K562 (cell line): ENCODE results near the gene SPRR3. TPM values are rescaled to one million over a fixed set of nuclear protein-coding genes. Genes with fewer than 3 reads are reported as not detected.

Experiments
- ATAC-seq: fragments of 200-7000 bp; cut with Tn5 transposase; 3 replicates; pipeline ENCODE4 v1.9.1; 2020; ENCODE audit warnings: moderate library complexity
- BruUV-seq: library from RNA; stranded (reverse); fragments of 400-500 nt; replicated peaks from 2 replicates; lab custom pipeline; 2021; lab: Mats Ljungman, UMichigan
- CTCF ChIA-PET: fragments of 300-600 bp; formaldehyde crosslinking; extraction: SDS; loops from one replicate; lab custom pipeline; 2021; ENCODE audit warnings: low intra/inter-chr PET ratio; lab: Yijun Ruan, JAX
- POLR2A ChIA-PET: fragments of 300-600, 350-650 bp; sonication (Branson Sonifier 250); formaldehyde crosslinking; extraction: SDS; loops from one replicate; lab custom pipeline; 2021; ENCODE audit warnings: antibody characterized with exemption, inconsistent platforms; lab: Yijun Ruan, JAX
- DNase-seq, 4 experiments: peaks; one replicate each; pipeline versions ENCODE4 v3.0.0 to v3.0.0-alpha.2; 2011 to 2018; ENCODE audit warnings: low spot score in 3 of 4, mixed read lengths in 3 of 4; ENCODE audit errors: extremely low read depth in 1 of 4
- FAIRE-seq: peaks from 2 replicates; lab custom pipeline; 2011; peaks lifted over from hg19 to GRCh38; lab: Jason Lieb, UNC
- H2AFZ ChIP-seq: 2 replicates; pipeline ENCODE4 v1.6.0; 2011; ENCODE audit warnings: low read depth, low read length, control low read depth, inconsistent platforms
- H3K27ac ChIP-seq: fragments of 200-600 bp; 3 replicates; pipeline ENCODE4 v1.8.0; 2011; ENCODE audit warnings: low read depth, mild to moderate bottlenecking, control low read depth, inconsistent platforms, low read length, moderate library complexity, mixed read lengths; ENCODE audit errors: extremely low read depth
- H3K27me3 ChIP-seq, 2 experiments: fragments of 300-600 bp in 1 of 2; 2 replicates in 1 of 2; 3 replicates in 1 of 2; pipeline versions ENCODE4 v1.6.0 to v1.8.0; 2011; ENCODE audit warnings: inconsistent platforms in 2 of 2, low read length in 2 of 2, mild to moderate bottlenecking in 1 of 2, mixed read lengths in 1 of 2, moderate library complexity in 1 of 2; ENCODE audit not compliant: control insufficient read depth in 2 of 2, insufficient read depth in 2 of 2
- H3K36me3 ChIP-seq: fragments of 300-600 bp; 3 replicates; pipeline ENCODE4 v1.8.0; 2011; ENCODE audit warnings: mild to moderate bottlenecking, low read length, inconsistent platforms; ENCODE audit not compliant: control insufficient read depth, insufficient read depth
- H3K4me1 ChIP-seq, 2 experiments: fragments of 200-600 bp in 1 of 2; replicated peaks in 1 of 2; 2 replicates in 1 of 2; 3 replicates in 1 of 2; pipeline versions ENCODE4 v1.5.1 to v1.8.0; 2011; ENCODE audit warnings: inconsistent platforms in 2 of 2, low read length in 2 of 2, mild to moderate bottlenecking in 1 of 2, mixed read lengths in 1 of 2, moderate library complexity in 1 of 2; ENCODE audit not compliant: control insufficient read depth in 2 of 2, insufficient read depth in 2 of 2
- H3K4me2 ChIP-seq: 2 replicates; pipeline ENCODE4 v1.6.1; 2011; ENCODE audit warnings: low read length, control low read depth, inconsistent platforms, mixed read lengths; ENCODE audit not compliant: insufficient read depth
- H3K4me3 ChIP-seq: fragments of 200-600 bp; sonication (generic), shearing (Covaris generic); 2 replicates; pipeline ENCODE4 v1.5.1; 2016; ENCODE audit warnings: control low read depth, inconsistent platforms
- H3K79me2 ChIP-seq: fragments of 200-600 bp; 3 replicates; pipeline ENCODE4 v1.8.0; 2011; ENCODE audit warnings: low read length, inconsistent platforms; ENCODE audit not compliant: control insufficient read depth, insufficient read depth
- H3K9ac ChIP-seq, 2 experiments: 2 replicates each; pipeline versions ENCODE4 v1.6.0 to v1.6.1; 2011; ENCODE audit warnings: low read depth in 2 of 2, low read length in 2 of 2, control low read depth in 1 of 2, inconsistent platforms in 1 of 2, mild to moderate bottlenecking in 1 of 2, mixed read lengths in 1 of 2; ENCODE audit not compliant: insufficient read depth in 1 of 2
- H3K9me1 ChIP-seq: one replicate; pipeline ENCODE4 v1.6.0; 2011; ENCODE audit warnings: inconsistent platforms, mild to moderate bottlenecking, low read length, moderate library complexity; ENCODE audit not compliant: control insufficient read depth, insufficient read depth
- H3K9me3 ChIP-seq: replicated peaks from 2 replicates; pipeline ENCODE4 v1.5.1; 2011; ENCODE audit warnings: low read depth, low read length, inconsistent platforms; ENCODE audit not compliant: control insufficient read depth, insufficient read depth
- H4K20me1 ChIP-seq: replicated peaks from 2 replicates; pipeline ENCODE4 v1.6.1; 2011; ENCODE audit warnings: low read length, inconsistent platforms, mixed read lengths; ENCODE audit not compliant: control insufficient read depth, insufficient read depth
- RNF2 ChIP-seq: sonication (generic); IDR thresholded peaks from 2 replicates; pipeline ENCODE4 v1.6.1; 2016
- ZNF586 ChIP-seq: fragments of 450-650 bp; formaldehyde crosslinking; conservative IDR thresholded peaks from 2 replicates; pipeline ENCODE4 v1.4.0; 2020; ENCODE audit warnings: mild to moderate bottlenecking, moderate library complexity
- ZNF740 ChIP-seq, 3 experiments: fragments of 200-800 bp in 1 of 3; sonication (Bioruptor generic) in 1 of 3; sonication (generic) in 1 of 3; formaldehyde crosslinking in 1 of 3; IDR thresholded peaks; 2 replicates each; pipeline versions ENCODE4 v1.6.1 to v1.8.0; 2016 to 2022; ENCODE audit warnings: mild to moderate bottlenecking in 2 of 3, missing compliant biosample characterization in 2 of 3, missing genetic modification characterization in 2 of 3, missing genetic modification reagents in 1 of 3
- WGBS: fragments of 100-300 bp; shearing (Covaris generic); methylation state at CpG from one replicate; pipeline ENCODE4 v1.1.6; 2016; ENCODE audit warnings: low coverage, mixed read lengths; ENCODE audit not compliant: insufficient coverage; ENCODE audit errors: missing lambda C conversion rate; 5-methylcytosine and 5-hydroxymethylcytosine counted together
- in situ Hi-C: fragments of 300-500 bp; cut with MboI; formaldehyde crosslinking; loops from 4 replicates; pipeline ENCODE4 v1.15.0; 2018; ENCODE audit warnings: inconsistent platforms, mixed read lengths
- intact Hi-C: fragments of 100-400 bp; cut with micrococcal nuclease; formaldehyde crosslinking; loops from 2 replicates; pipeline ENCODE4 v1.14.2; 2022
- polyA plus RNA-seq, 8 experiments: library from polyadenylated mRNA; depleted of rRNA in 4 of 8; stranded (reverse) in 5 of 8; unstranded in 3 of 8; fragments of >200 nt; fragmentation: Nextera tagmentation in 2 of 8; fragmentation: Illumina TruSeq in 1 of 8; extraction: Ambion mirVana in 2 of 8; extraction: Trizol in 1 of 8; gene quantifications; 2 replicates each; pipeline versions ENCODE4 v1.2.1 to v1.2.3, GENCODE V29; 2011 to 2014; ENCODE audit warnings: inconsistent platforms in 1 of 8, missing spikeins in 1 of 8
- total RNA-seq, 7 experiments: library from RNA; depleted of rRNA in 6 of 7; stranded (reverse); fragments of >200 nt in 6 of 7; fragmentation: Illumina TruSeq in 2 of 7; extraction: Trizol in 2 of 7; gene quantifications; 2 replicates each; pipeline versions ENCODE4 v1.2.1 to v1.2.3, GENCODE V29; 2011 to 2021; ENCODE audit warnings: low replicate concordance in 1 of 7
- TF ChIP-seq, protein P1 (sequence below): sonication (generic); IDR thresholded peaks from 2 replicates; pipeline ENCODE4 v1.6.1; 2016
- TF ChIP-seq, protein P2 (sequence below): fragments of 450-650 bp; IDR thresholded peaks from 2 replicates; pipeline ENCODE4 v1.6.1; 2016; ENCODE audit warnings: low read depth

SPRR3 gene
- total and polyA plus RNA-seq, 9 of the 15 experiments (the other 6 are each of a cell fraction or from before 2014, with no cell fraction given) = not detected

DNA sequence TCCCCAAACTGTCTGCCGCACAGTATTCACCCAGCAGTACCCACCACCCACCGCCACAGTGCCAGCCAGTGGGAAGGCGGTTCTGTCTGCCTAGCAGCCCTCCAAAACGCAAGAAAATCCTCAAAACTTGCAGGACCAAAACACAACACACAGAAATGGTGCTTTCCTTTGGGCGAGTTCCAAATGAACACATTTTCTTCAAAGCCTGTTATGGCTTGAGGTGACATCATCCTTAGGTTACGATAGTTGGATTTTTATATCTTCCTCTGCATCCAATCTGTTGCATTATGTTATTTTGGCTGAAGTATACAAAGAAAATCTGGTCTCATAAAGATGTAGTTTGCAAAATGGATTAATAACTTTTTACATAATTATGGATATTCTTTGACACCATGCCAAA is 8.4 kb upstream of the SPRR3 start:
- BruUV-seq = no TSS peak
- H3K79me2 ChIP-seq = no peaks in the 10 kb centered on the region

DNA sequence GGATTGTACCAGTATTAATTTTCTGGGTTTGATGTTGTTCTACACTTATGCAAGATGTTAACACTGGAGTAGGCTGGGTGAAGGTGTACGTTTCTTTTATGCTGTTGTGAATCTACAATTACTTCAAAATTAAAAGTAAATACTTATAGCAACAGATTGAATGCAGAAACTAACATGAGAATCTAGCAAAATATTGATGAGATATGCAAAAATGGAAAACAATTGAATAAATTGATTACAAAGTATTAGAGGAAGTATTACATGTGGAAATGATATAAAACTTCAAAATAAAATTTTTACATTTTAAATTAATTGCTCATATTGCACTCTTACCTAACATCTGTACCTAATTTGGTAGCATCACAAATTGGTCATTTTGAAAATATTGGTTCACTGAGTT is 5.7 kb upstream of the SPRR3 start:
- H3K27ac ChIP-seq = no peak overlapping the region
- ATAC-seq (no peak), FAIRE-seq (no peak), DNase-seq (no peak)
- no TSS peak for BruUV-seq
- H3K4me2 ChIP-seq = no peak overlapping the region
- no peak overlapping the region for H3K9ac ChIP-seq
- intact Hi-C loops (no loop called here), in situ Hi-C loops (no loop called here)
- H3K36me3 ChIP-seq = no peaks in the 10 kb centered on the region
- no peaks in the 10 kb centered on the region for H3K79me2 ChIP-seq
- WGBS = 0% methylated on average over 1 of the region's 1 CpG
- H3K9me3 ChIP-seq = no peaks in the 10 kb centered on the region
- H3K9me1 ChIP-seq = no peaks in the 10 kb centered on the region
- H3K27me3 ChIP-seq = peaks cover 0 to 14% of the 10 kb centered on the region in 2 experiments; a peak in 1 of 5 replicates
- no peak overlapping the region for H3K4me3 ChIP-seq
- no peaks in the 10 kb centered on the region for H4K20me1 ChIP-seq
- ChIA-PET CTCF (no interaction called here), POLR2A (no interaction called here)
- H2AFZ ChIP-seq = no peak overlapping the region
- H3K4me1 ChIP-seq = no peaks in the 10 kb centered on the region
- TF ChIP-seq ZNF586 = no peak
- TF ChIP-seq, protein P1, sequence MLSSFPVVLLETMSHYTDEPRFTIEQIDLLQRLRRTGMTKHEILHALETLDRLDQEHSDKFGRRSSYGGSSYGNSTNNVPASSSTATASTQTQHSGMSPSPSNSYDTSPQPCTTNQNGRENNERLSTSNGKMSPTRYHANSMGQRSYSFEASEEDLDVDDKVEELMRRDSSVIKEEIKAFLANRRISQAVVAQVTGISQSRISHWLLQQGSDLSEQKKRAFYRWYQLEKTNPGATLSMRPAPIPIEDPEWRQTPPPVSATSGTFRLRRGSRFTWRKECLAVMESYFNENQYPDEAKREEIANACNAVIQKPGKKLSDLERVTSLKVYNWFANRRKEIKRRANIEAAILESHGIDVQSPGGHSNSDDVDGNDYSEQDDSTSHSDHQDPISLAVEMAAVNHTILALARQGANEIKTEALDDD = no peak
- TF ChIP-seq, protein P2, sequence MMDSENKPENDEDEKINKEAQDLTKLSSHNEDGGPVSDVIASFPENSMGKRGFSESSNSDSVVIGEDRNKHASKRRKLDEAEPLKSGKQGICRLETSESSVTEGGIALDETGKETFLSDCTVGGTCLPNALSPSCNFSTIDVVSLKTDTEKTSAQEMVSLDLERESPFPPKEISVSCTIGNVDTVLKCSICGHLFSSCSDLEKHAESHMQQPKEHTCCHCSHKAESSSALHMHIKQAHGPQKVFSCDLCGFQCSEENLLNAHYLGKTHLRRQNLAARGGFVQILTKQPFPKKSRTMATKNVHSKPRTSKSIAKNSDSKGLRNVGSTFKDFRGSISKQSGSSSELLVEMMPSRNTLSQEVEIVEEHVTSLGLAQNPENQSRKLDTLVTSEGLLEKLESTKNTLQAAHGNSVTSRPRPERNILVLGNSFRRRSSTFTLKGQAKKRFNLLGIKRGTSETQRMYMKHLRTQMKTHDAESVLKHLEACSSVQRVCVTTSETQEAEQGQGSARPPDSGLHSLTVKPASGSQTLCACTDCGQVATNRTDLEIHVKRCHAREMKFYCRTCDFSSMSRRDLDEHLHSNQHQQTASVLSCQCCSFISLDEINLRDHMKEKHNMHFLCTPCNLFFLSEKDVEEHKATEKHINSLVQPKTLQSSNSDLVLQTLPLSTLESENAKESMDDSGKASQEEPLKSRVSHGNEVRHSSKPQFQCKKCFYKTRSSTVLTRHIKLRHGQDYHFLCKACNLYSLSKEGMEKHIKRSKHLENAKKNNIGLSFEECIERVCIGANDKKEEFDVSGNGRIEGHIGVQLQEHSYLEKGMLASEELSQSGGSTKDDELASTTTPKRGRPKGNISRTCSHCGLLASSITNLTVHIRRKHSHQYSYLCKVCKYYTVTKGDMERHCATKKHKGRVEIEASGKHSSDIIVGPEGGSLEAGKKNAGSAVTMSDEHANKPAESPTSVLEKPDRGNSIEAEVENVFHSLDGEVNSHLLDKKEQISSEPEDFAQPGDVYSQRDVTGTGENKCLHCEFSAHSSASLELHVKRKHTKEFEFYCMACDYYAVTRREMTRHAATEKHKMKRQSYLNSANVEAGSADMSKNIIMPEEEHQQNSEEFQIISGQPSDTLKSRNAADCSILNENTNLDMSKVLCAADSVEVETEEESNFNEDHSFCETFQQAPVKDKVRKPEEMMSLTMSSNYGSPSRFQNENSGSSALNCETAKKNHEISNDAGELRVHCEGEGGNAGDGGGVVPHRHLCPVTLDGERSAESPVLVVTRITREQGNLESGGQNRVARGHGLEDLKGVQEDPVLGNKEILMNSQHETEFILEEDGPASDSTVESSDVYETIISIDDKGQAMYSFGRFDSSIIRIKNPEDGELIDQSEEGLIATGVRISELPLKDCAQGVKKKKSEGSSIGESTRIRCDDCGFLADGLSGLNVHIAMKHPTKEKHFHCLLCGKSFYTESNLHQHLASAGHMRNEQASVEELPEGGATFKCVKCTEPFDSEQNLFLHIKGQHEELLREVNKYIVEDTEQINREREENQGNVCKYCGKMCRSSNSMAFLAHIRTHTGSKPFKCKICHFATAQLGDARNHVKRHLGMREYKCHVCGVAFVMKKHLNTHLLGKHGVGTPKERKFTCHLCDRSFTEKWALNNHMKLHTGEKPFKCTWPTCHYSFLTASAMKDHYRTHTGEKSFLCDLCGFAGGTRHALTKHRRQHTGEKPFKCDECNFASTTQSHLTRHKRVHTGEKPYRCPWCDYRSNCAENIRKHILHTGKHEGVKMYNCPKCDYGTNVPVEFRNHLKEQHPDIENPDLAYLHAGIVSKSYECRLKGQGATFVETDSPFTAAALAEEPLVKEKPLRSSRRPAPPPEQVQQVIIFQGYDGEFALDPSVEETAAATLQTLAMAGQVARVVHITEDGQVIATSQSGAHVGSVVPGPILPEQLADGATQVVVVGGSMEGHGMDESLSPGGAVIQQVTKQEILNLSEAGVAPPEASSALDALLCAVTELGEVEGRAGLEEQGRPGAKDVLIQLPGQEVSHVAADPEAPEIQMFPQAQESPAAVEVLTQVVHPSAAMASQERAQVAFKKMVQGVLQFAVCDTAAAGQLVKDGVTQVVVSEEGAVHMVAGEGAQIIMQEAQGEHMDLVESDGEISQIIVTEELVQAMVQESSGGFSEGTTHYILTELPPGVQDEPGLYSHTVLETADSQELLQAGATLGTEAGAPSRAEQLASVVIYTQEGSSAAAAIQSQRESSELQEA = no peak
- TF ChIP-seq ZNF740 (CRISPR knock-in tag; IDR thresholded peaks at IDR 0.05) = no peak
- TF ChIP-seq ZNF740 (tag; IDR thresholded peaks at IDR 0.05) = no peak

More for the DNA sequence above, 8.4 kb upstream of the SPRR3 start:
- no peak overlapping the region for H3K27ac ChIP-seq
- H3K4me1 ChIP-seq = no peaks in the 10 kb centered on the region
- DNase-seq = no peak
- H3K9me1 ChIP-seq = no peaks in the 10 kb centered on the region
- no peaks in the 10 kb centered on the region for H3K9me3 ChIP-seq
- in situ Hi-C loops = no loop called here
- H3K4me3 ChIP-seq = no peak overlapping the region
- H3K9ac ChIP-seq = no peak overlapping the region
- no peak for TF ChIP-seq RNF2
- TF ChIP-seq, all 486 proteins: peak for 0
- Histone ChIP-seq H3K4me2 (no peak overlapping the region), H3K36me3 (no peaks in the 10 kb centered on the region), H4K20me1 (no peaks in the 10 kb centered on the region), H3K27me3 (peaks cover 0 to 10% of the 10 kb centered on the region in 2 experiments; a peak in 2 of 5 replicates), H2AFZ (no peak overlapping the region)
- ATAC-seq (no peak), FAIRE-seq (no peak)
- POLR2A ChIA-PET = interaction anchor here (0.7 kb wide), 1 partner anchor 9 kb away, joined by 3 read pairs; no protein-coding TSS in a partner anchor
- intact Hi-C loops = no loop called here
- 1% methylated on average over 6 of the region's 6 CpGs for WGBS
- CTCF ChIA-PET = no interaction called here
